ENCODE measurements around the gene ARMH1.

Gene ARMH1

DNA sequence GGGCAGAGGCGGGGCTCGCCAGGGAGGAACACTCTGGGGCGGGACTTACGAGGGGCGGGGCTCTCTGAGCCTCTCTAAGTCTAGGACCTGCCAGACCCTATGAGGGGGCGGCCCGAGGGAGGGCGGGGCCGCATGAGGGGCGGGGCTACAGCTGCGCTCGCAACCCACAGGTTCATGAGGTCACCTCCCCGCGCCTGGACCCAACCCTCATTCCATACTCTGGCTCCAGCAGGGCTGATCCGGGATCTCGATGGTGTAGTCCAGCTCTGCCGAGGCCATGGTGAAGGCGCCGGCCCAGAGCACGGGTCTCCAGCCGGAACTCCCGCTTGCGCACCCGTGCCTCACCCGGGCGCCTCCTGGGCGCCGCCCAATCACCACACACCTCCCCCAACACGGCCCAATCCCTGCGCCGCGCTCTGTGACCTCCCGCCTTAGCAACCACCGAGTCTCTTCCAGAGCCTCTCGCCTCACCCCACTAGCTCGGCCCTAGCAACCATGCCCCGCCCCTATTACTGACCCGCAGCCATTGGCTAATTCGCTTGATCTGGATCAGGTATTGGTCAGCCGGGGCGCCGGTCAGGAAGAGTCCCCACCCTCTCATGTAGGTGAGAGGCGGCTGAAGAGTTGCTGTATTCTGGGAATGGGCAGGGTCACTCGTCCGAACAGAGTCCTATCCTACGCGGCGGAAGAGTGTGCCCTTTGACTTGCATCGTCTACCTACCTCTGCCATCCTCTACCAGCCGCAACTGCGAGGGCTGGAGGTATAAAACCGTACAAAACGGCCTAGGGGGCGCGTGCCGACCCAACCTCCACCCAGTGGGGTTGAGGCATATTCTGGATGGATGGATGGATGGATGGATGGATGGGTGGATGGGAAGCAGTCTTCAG is at the start of gene ARMH1, which contains the start of gene TMEM53:
Gene ARMH1 (plus strand): TSS at position 602 of the 888 bp plus-strand sequence. CDS start 14,984 bp downstream, outside the sequence.
Gene TMEM53 (minus strand): TSS at position 369 of the 888 bp plus-strand sequence. CDS start 90 bp downstream, at position 279.
- DNase-seq (ENCODE audit: low read depth in 2 of 2) = peak; percentile 91 to 92

DNA sequence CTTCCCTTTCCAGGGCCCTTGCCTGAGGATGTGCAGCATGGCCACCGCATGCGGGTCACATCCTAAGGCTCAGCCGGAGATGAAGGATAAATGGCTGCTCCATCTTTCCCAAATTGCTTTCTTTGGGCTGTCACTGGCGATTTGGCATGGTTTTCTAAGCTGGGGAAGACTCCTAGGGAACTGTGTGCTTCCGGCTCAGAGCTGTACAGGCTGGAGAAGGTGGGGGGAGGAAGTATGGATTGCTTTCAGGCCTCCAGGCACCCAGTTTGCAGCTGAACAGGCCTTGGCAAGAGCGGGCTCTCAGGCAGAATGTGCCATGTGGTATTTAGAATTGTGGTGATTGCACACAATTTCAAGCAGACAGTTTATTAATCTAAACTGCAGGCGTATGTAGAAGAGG is 49.2 kb upstream of the ARMH1 start:
- DNase-seq (ENCODE audit: low read depth in 2 of 2) = no peak

DNA sequence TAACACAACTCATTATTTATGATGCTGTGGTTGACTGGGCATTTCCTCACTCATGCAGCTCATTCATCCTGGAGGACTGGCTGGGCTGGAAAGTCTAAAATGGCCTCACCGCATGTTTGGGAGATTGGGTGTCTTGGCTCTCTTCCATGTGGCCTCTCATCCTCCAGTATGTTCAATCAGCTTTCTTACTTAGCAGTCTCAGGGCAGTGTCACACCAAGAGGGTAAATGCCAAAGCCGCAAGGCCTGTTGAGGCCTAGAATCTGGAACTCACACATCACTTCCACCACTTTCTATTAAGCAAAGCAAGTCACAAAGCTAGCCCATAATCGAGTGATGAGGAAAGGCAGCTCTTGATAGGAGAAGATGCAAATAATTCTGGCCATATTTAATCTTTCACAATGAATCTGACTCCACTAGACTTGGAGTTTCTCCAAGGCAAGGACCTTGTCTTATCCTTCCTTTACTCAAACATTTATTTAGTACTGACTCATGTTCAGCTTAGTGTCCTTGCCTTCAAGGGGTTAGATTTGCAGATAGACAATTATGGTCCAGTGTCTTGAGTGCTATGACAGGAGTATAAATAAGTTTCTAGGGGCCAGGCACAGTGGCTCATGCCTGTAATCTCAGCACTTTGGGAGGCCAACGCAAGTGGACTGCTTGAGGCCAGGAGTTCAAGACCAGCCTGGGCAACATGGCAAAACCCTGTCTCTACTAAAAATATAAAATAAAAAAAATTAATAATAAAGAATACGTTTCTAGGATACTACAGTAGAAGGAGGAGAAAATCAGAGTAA is 45.4 kb upstream of the ARMH1 start:
- no peak for DNase-seq (ENCODE audit: low read depth in 2 of 2)

DNA sequence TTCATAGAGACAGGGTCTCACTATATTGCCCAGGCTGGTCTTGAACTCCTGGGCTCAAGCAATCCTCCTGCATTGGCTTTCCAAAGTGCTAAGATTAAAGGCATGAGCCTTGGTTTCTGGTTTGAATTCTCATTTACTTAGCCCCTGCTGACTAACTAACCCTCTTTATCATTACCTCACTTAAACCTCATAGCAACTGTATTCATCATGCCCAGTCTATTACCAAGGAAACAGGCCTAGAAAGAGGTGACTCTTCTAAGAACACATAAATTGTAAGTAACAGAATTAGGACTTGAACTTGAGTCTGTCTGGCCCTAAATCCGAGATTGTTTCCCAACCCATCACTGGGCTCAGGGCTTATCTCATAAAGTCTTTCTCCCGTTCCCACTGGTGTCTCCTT is 44.4 kb upstream of the ARMH1 start:
- no peak for DNase-seq (ENCODE audit: low read depth in 2 of 2)

DNA sequence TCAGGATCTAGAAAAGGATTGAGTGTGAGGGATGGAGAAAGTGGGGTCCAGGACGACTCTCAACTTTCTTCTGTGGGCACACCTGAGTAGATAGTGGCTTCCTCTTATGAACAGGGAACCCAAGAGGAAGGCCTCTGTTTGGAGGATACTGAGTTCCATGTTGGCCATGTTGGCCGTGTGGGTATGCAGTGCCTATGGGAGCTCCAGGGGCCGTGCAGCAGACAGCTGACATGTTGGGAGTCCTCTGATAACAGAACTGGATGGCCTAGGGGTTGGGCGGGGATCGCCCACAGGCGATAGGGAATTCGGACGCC is 43.2 kb upstream of the ARMH1 start:
- no peak for DNase-seq (ENCODE audit: low read depth in 2 of 2)

DNA sequence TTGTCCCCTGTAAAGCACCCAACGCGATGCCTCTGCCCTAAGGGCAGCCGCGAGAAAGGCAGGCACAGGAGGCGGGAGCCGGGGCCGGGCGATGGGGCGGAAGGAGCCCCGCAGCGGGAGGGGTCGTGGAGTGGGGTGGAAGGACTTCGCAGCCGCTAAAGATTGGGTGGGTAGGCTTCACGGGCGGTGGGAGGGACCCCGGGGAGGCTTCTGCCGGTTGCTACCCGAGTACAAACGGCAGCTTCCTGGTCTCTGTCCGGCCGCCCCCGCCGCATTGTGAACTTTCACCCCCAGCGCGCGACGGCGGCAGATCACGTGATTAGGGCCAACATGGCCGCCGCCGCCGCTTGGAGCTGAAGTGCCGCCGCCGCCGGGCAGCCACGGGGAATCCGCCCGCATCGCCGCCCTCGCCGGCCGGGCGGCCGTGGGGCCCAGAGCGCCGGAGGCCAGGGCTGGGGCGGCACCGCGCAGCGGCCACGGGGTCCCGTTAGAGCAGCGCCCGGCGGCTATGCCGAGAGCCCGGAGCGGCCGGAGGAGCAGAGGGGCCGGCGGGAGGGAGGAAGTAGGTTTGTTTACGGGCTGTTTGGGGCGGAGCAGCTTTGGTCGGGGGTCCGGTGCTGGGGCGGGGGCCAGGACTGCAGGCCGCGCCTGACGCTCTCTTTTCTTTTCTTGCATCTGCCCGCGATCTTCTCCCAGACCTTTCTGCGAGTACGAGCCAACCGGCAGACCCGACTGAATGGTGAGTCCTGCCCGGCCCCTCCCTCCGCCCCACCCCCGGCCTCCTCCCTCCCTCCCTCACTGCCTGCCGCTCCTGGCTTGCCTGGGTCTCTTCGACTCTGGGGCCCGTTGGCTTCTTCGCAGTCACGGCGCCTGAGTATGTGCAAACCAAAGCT is 42.6 kb upstream of the ARMH1 start:
- peak; percentile 81 to 84 for DNase-seq (ENCODE audit: low read depth in 2 of 2)

DNA sequence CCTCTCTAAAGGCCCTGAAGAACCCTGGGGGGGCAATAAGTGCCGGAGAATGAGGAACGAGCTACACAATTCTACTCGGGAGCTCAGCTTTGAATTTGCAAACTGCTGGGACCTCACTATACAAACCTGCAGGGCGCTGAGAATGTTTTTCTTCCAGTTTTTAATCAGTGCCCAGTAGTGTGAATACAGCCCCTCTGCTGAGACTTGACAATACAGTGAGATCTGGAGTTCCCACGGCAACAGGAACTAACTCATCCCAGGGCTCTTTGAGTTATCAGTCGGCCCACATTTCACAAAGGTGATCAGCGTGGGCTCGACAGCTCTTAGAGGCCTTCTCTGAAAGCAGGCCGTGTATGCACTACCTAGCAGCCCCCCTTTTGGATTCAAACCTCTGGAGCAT is 41.9 kb upstream of the ARMH1 start:
- DNase-seq (ENCODE audit: low read depth in 2 of 2) = no peak

DNA sequence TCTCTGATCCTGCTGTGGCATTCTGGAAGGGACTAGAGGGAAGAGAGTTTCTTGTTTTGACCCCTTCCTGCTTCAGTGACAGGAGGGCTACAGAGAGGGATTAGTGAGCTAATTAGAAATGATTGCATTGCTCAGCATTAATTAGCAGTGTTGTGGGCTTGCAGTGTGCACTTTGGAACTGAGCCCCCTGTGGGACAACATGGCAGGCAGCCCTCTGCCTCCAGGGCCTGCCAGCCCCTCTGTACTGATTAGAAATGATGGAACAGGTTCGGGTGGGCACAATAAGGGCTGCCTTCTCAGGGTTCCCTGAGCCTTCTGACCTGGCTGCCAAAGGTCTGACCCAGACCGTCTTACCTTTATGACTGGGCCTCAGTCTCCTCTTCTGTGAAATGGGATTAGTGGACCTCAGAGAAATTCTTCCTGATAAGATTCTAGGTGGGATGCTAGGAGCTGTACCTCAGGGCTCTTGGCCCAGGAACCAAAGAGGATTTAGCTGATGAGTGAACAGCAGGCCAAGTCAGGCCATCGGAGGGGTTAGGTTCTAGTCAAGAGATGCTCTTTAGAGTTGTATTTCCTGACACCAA is 39.8 kb upstream of the ARMH1 start:
- DNase-seq (ENCODE audit: low read depth in 2 of 2) = no peak

DNA sequence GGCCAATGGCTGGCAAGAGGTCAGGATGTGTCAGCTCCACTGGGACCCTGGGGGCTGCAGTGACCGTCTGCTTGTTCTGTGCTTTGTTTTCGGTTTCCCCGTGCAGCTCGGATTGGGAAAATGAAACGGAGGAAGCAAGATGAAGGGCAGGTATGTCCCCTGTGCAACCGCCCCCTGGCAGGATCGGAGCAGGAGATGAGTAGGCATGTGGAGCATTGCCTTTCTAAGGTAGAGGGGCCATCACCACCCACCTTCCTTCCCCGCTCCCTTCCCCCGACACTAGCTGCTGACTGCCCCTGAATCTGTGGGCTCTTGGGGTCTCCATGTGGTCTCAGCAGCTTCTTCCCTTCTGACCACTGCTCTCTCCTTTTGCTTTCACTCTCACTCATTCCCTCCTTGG is 39.1 kb upstream of the ARMH1 start:
- no peak for DNase-seq (ENCODE audit: low read depth in 2 of 2)

DNA sequence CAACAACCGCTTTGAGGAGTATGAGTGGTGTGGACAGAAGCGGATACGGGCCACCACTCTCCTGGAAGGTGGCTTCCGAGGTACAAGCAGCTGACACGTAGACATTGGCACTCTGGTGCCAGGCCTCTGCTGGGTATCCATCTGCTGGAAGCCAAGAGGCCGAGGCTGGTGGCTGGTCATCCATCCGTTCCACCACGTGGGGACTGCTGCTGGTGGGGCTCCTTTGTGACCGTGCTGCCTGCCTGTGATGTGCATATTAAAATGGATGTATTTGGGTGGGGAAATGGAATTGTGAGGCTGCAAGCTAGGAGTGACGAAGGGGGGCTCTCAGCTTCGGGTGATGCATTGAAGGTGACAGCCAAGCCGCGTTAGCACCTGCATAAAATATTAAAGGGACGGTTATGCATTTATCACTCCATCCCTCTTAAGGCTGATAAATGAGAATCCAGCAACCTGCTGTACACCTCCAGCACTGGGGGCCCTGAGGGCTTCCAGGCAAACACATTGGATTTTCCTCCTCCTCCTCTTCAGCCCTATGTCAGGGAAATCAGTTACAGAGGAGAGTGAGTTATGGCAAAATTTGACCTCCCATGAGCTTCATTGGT is 38.3 kb upstream of the ARMH1 start:
- DNase-seq (ENCODE audit: low read depth in 2 of 2) = no peak

DNA sequence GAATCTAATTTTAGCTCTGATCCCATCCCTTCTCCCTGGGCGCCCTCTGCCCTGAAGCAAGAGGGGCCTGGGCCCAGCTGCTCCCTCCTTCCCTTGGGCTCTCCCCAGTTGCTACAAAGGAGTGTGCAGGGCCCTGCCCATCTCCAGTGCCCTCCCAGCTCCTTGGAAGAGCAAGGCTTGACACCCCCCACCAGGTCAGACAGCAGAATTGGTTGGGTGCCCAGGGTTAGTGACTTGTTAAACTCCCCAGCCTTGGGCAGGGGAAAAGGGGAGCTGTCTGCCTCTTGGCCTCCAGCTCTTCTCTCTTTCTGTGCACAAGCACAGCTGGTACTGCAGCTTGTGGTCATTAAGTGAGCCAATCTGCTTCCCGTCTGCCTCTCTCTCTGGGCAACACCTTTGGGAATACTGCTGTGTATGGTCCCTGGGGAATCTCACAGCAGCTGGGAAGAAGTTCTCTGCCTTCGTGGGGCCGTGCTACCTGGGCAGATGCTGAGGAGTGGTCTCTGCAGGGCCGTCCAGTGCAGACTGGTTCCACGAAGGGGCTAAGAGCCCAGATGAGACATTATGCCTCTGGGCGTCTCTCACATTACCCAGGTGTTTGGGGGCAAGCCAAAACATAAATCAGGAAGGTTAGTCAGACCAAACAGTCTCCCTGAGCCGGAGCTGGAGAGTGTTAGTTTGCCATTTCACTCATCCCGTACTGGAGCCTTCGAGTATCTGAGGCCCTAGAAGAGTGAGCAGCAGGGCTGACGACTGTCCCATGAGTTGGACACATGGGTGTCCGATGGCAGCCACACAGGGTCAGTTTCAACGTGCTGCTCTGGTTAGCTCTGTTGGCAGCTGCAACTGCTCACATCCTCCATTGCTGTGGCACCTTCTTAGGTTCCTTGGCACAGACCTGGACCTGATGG is 37.6 kb upstream of the ARMH1 start:
- DNase-seq (ENCODE audit: low read depth in 2 of 2) = no peak

DNA sequence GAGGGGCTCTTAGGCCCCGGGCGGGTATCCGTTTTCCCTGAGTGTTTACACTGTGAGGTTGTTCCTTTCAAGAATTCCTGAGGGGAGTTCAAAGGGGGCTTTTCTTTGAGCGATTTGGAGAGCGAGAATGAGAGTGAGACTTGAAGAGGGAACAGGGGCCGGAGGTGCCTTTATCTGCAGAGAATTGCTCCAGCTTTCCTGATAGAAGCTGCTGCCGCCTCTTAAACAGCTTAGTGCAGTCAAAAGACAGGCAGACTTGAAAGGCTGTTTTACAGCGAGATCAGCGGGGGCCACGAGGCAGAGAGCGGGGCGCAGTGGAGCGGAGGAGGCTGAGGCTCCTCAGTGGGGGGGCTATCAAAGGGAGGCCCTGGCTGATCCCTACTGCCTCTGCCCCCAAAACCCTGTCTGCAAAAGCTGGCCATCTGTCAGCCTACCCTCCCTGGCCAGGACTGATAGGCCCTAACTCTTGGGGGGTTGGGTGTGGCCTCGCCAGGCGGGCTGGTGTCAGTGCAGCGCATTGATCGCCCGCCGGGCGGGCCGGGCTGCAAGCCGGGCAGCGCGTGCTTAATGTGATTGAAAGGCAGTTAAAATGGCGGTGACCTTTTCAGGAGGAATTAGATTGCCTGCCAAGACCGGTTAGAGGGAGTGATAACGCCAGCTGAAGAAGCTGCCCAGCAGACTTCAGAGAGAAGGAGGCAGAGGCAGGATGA is 36.7 kb upstream of the ARMH1 start:
- DNase-seq (ENCODE audit: low read depth in 2 of 2) = no peak

DNA sequence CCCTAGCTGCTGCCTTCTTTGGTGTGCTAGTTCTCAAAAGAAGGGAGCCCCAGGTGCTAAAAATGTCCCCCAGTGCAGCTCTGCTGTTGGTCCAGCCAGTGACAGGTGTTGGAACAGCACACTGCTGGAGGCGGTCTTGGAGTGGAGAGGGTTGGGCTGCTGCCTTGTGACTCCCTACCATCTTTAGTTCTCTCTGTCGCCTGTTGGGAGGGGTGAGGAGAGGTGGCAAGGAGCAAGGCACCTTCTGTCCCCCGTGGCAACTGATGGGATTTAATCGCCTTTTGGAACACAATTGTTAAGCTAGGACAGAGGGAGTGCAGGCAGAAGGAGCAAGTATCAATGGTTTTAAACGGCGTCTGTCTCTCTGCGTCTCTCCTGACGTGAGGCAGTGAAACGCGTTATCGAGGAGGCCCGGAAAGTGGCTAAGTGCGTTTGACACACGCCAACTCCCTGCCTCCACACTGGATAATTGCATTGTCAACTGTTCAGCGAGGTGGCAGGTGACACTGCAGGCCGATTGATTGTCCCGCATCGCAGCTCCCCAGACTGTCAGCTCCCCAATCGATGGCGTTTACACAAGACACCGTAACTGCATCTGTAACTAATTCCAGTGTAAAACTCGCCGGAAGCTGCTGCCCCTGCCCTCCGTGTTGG is 34.2 kb upstream of the ARMH1 start:
- DNase-seq (ENCODE audit: low read depth in 2 of 2) = no peak

DNA sequence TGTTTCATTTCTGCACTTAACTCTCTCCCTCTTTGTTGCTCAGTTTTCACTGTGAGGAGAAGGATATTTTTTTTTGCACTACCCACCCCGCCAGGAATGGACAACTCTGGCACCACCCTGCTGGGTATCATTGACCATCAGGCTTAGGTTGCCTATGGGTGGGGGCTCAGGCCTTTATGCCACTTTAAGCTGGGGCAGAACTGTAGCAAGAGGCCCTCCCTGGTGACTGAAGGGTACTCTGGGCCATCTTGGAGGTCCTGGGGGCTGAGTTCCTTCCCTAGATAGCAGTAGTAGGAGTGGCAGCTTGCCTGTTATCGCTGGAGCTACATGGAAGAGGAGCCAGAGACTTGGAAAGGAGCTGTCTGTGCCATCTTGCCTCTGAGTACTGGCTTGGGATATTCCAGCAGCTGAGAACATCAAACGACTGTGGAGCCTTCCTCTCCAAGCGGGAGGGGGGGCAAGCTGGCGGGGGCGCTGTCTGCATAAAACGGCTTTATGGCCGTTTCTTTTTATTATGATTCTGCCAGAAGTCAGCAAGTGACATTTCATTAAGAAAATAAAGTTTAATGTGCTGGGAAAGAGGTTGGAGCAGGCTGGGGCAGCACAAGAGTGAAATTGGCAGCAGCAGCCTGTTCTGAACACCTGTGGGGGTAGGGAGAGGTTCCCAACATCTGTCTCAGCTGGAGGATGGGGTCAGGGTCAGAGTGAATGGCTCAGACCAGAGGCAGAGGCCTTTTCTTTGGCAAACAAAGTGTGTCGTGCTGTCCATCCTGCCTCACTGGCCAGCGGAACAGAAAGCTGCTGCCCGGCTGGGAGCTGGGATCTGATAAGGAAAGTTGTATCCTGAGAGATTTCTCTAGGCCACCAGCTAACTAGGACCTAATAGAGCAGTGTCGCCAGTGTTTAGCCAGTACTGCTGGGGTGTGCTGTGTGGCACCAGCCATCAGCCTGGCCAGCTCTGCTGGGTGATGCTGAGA is 33.1 kb upstream of the ARMH1 start:
- DNase-seq (ENCODE audit: low read depth in 2 of 2) = no peak

DNA sequence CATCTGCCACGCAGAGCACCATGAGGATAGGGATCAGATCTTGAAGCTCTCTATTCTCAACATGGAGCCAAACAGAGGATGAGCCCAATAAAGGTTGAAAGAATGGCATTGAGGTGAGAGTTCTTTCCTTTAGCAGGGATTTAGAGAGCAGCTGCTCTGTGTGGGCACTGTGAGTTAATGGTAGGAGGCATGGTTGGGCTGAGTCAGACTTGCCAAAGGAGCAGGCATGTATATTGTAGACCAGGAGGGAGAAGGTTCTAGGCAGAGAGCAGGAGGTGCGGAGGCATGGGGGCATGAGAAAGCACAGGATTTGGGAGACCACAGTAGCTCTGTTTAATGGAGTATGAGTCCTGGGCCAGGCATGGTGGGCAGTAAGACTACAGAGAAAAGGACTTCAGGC is 32.3 kb upstream of the ARMH1 start:
- no peak for DNase-seq (ENCODE audit: low read depth in 2 of 2)

DNA sequence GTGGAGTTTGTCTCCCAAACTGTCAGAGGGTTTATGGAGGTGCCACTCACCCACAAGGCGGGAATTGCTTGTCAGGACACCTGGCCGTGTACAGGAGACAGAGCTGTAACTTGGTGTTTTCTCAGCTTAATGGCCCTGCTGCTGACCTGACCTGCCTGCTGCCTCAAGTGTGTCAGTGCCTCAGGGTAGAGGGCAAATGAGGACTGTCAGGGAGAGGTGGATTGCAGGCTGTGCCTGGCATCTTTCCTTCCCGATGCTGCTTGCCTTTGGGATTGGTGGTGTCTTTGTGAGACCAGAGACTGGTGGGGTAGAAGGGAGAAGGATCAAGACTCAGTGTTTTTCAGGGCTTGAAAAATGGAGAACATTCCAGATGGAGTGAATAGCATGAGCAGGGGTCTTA is 31.6 kb upstream of the ARMH1 start:
- DNase-seq (ENCODE audit: low read depth in 2 of 2) = no peak

DNA sequence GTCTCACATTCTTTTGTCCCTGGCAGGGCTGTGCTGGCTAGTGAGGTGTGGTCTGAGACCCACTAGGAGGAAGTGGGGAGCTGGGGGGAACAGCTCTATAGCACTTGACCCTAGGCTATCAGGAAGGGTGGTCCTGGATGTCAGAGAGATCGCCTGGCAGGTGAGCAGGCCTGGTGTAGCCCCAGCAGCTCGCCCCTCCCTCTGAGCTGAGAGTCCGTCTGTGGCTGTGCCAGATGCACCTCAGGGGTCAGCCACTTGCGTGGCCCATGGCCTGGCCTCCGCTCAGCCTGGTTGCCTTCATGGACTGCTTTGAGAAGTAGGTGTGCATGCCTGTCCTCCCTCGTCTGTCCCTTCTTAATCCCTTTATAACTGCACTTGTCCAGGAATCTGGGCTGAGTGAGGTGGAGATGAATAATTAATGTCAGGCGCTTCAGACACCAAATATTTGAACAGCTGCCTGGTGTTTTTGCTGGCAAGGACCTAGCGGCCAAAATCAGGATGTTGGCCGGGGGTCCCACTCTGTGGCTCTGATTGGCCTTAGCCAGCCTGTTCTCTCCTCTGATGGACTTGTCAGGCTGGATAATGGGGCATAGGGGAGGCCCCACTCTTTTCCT is 30.7 kb upstream of the ARMH1 start:
- DNase-seq (ENCODE audit: low read depth in 2 of 2) = no peak
